Hindlimb muscle (tissue), 1 donor: ENCODE measurements around the gene SEM1. TPM values are rescaled to one million over a fixed set of nuclear protein-coding genes. Genes with fewer than 3 reads are reported as not detected.
"Not testable (repeated sequence)": the region's sequence is repeated elsewhere in the genome, so short reads cannot be mapped to it uniquely, and the experiment has no call there.

Source experiments
- DNase-seq: peaks from one replicate; pipeline ENCODE4 v3.0.0-alpha.2; 2013
- polyA plus RNA-seq: library from polyadenylated mRNA; unstranded; fragments of 120-200 nt; gene quantifications from one replicate; pipeline ENCODE4 v1.2.1, GENCODE V29; 2013; ENCODE audit not compliant: insufficient read length

The SEM1 gene
- polyA plus RNA-seq, 1 donor = 117 TPM

- no peak for DNase-seq
Observed at GRCh38 chr7:96658022-96658412, 51.6 kb downstream of the SEM1 start.

DNA sequence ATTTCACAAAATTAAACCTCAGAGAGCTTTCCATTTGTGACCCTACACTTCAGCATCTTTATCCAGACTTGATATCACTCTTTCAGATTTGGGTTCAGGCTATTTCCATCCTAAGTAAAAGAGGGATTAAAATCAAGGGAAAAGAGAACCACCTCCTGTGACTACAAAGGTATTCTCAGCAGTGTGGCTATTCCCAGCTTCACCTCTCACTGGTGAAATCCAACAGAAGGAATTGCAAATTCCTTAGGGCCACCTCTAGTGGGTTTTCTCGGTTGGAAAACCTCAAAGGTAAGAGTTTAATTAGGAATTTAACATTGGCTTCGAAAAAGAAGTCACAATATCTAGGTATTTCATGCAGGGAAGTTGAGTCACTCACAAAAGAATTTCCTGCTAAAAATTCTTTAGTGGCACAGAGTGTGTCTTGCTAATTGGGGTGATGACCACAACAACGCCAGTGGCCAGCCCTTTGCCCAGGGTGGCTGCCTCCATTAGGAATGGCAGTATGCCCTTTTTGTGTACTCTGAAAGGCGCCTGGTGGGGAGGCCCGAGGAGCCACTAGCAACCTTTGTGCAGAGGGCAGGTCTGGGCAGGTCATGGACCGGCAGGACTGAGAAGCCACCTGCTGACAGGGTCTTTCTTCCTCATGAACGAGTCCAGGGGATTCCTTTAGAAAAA is 52.2 kb downstream of the SEM1 start:
- DNase-seq = no peak

DNA sequence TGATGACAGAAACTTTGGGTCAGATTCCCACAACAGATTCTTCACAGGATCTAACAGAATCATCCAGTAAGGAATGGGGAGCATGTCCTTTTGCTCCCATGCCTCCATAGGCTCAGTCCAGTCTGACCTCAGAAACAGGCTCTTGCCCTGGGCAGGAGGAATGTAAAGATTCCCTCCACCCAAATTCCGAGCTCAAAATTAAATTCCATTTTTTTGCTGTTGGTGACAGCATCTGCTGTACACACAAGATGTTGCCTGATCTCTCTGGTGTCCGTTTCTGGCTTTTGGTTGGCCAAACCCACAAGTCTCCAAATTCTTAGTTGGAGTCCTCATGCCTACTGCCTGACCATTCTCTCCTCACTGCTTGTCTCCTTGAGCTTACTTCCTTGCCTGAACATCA is 53.7 kb downstream of the SEM1 start:
- no peak for DNase-seq

- DNase-seq = no peak
Observed at GRCh38 chr7:96654630-96655188, 54.9 kb downstream of the SEM1 start.

DNA sequence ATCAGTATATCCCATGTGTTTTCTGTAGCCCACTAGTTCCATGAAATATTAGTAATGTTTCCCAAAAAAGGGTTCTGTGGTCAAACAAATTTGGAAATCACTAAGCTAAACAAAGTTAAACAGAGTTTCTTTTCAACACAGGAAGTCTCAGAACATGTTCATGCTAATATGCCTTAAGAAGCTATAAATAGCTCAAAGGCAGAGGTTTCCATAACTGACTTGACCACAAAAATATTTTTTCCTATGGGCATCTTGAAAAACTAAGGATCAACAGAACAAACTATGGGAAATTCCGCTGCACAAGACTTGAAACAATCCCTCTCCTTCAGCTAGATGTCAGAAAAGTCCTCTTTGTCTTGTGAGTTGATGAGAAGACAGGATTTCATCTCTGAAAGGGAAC is 59.7 kb downstream of the SEM1 start:
- no peak for DNase-seq

GRCh38 chr7:96648784-96649183 is 60.9 kb downstream of the SEM1 start:
- DNase-seq = no peak

GRCh38 chr7:96647733-96648132 is 61.9 kb downstream of the SEM1 start:
- DNase-seq = no peak

- DNase-seq = no peak
Observed at GRCh38 chr7:96645084-96645483, 64.6 kb downstream of the SEM1 start.

DNA sequence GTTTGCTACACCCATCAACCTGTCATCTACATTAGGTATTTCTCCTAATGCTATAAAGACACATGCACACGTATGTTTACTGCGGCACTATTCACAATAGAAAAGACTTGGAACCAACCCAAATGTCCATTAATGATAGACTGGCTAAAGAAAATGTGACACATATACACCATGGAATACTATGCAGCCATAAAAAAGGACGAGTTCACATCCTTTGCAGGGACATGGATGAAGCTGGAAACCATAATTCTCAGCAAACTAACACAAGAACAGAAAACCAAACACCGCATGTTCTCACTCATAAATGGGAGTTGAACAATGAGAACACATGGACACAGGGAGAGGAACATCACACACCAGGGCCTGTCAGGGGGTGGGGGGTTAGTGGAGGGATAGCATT is 66.2 kb downstream of the SEM1 start:
- not testable (repeated sequence) for DNase-seq

DNA sequence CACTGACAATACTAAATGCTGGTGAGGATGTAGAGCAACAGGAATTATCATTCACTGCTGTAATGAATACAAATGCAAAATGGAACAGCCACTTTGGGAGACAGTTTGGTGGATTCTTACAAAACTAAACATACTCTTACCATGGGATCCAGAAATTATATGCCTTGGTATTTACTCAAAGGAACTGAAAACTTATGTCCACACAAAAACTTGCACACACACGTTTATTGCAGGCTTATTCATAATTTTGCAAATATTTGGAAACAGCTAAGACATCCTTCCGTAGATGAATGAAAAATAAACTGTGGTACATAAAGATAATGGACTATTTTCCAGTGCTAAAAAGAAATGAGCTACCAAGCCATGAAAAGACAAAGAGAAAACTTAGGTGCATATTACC is 69.6 kb downstream of the SEM1 start:
- no peak for DNase-seq
